MM.1S (cell line): ENCODE results near the gene OBSCN.

Experiments
- DNase-seq: peaks from one replicate; pipeline ENCODE4 v3.0.0-alpha.2; 2015
- H2AFZ ChIP-seq: fragments of 300-600 bp; sonication (generic); 2 replicates; pipeline ENCODE4 v1.6.0; 2016; ENCODE audit warnings: antibody characterized with exemption, low read length
- H3F3A ChIP-seq: fragments of 300-600 bp; sonication (generic); 2 replicates; pipeline ENCODE4 v1.6.1; 2016; ENCODE audit warnings: mild to moderate bottlenecking, antibody characterized with exemption, low read length, moderate library complexity, mixed read lengths; ENCODE audit not compliant: insufficient read depth
- H3K27ac ChIP-seq: fragments of 300-600 bp; sonication (generic); 2 replicates; pipeline ENCODE4 v1.5.1; 2016; ENCODE audit warnings: mild to moderate bottlenecking, low read length
- H3K27me3 ChIP-seq: fragments of 300-600 bp; sonication (generic); replicated peaks from 2 replicates; pipeline ENCODE4 v1.6.0; 2016; ENCODE audit warnings: low read length; ENCODE audit not compliant: insufficient read depth
- H3K36me3 ChIP-seq: fragments of 300-600 bp; sonication (generic); replicated peaks from 2 replicates; pipeline ENCODE4 v1.6.1; 2016; ENCODE audit warnings: mild to moderate bottlenecking, low read length, mixed read lengths; ENCODE audit not compliant: insufficient read depth
- H3K4me1 ChIP-seq: fragments of 300-600 bp; sonication (generic); 2 replicates; pipeline ENCODE4 v1.6.1; 2016; ENCODE audit warnings: low read length, mixed read lengths
- H3K4me2 ChIP-seq: fragments of 300-600 bp; sonication (generic); 2 replicates; pipeline ENCODE4 v1.6.0; 2016; ENCODE audit warnings: low read depth, low read length
- H3K4me3 ChIP-seq: fragments of 300-600 bp; sonication (generic); 2 replicates; pipeline ENCODE4 v1.5.1; 2016; ENCODE audit warnings: low read length, mixed read lengths
- H3K79me2 ChIP-seq: fragments of 300-600 bp; sonication (generic); 2 replicates; pipeline ENCODE4 v1.6.1; 2016; ENCODE audit warnings: mixed run types, low read length, mixed read lengths
- H3K9ac ChIP-seq: fragments of 300-600 bp; sonication (generic); 2 replicates; pipeline ENCODE4 v1.6.1; 2016; ENCODE audit warnings: low read length, mixed read lengths
- H3K9me2 ChIP-seq: fragments of 300-600 bp; sonication (generic); replicated peaks from 2 replicates; pipeline ENCODE4 v1.6.1; 2016; ENCODE audit warnings: mild to moderate bottlenecking, low read length, mixed read lengths; ENCODE audit not compliant: insufficient read depth
- H3K9me3 ChIP-seq: fragments of 300-600 bp; sonication (generic); replicated peaks from 2 replicates; pipeline ENCODE4 v1.6.1; 2016; ENCODE audit warnings: mild to moderate bottlenecking, low read length, mixed read lengths; ENCODE audit not compliant: insufficient read depth
- H4K20me1 ChIP-seq: fragments of 300-600 bp; sonication (generic); 2 replicates; pipeline ENCODE4 v1.6.1; 2016; ENCODE audit warnings: mild to moderate bottlenecking, low read length, moderate library complexity, mixed read lengths; ENCODE audit not compliant: insufficient read depth
- EZH2 ChIP-seq: fragments of 300-600 bp; sonication (generic); optimal IDR thresholded peaks from 2 replicates; pipeline ENCODE3; 2017; ENCODE audit warnings: low read depth, mild to moderate bottlenecking, antibody characterized with exemption, low read length, mixed read lengths
- EZH2phosphoT487 ChIP-seq: fragments of 300-600 bp; sonication (generic); IDR thresholded peaks from 2 replicates; pipeline ENCODE4 v1.6.1; 2018; ENCODE audit warnings: antibody characterized with exemption, low read length
- TF ChIP-seq, protein P1 (sequence below): fragments of 300-600 bp; sonication (generic); IDR thresholded peaks from 2 replicates; pipeline ENCODE4 v1.5.1; 2016; ENCODE audit warnings: antibody characterized with exemption, low read length, mixed read lengths

The OBSCN gene

DNA sequence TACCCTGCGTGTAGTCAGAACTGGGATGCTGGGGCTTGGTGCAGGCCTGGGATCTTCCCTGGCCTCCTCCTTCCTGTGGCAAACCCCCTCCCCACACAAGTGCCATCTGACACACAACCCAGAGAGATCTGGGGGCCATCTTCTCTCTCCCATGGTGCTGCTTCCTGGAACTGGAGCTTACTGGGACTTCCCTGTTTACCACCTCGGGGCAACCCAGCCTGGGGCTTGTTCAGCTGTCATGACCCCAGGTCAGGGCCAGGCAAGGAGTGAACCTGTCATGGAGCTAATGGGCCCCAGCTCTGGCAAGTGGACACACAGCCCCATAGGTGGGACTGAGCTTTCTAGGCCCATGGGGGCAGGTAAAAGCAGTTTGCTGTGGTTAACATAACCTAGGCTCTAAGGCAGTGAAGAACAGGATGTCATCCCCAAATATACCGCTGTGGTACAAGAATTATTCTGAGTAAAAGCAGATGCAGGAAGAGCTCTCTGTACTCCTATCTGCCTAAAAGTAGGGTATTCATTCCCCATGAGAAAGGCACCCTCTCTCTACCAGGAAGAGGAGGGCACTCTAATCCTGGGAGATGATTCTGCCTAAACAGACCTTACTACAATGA lies 196.4 kb downstream of the OBSCN start:
- no peak overlapping the region for H3K4me2 ChIP-seq

DNA sequence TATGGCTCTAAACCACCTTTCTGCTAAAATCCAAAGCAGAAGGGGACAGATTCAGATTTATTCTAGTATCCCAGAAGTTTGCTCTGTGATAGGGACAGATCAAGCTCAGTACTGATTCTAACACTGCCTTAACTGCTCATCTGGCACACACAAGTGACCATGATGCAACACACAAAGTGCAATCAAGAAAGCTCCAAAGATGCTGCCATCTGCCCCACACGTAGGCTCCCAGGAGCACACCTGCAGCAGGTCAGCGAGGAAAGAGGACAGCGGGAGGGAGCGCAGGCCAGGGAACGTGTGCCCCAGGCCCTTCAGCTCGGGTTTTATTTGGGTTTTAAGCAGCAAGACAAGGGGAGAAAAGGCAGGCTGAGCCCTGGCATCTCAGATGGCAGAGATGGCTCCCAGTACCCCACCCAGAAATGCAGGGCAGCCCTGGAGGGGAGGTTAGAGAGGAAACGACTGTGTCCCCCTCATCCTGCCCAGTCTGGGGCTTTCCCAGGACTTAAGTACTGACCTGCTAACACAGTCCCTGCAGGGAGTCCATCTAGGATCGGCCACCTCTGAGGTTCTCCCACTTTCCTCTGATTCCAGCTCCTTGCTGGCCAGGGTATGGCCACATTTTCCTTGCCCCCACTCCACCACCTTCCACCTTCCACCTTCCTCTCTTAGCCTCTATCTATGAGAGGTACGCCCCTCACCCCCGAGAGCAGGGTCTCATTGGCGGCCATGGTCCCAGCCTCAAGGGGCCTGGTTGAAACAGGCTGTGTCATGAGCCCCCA lies 197.5 kb downstream of the OBSCN start:
- TF ChIP-seq EZH2phosphoT487 (no peak), EZH2 (no peak)
- TF ChIP-seq, protein P1, sequence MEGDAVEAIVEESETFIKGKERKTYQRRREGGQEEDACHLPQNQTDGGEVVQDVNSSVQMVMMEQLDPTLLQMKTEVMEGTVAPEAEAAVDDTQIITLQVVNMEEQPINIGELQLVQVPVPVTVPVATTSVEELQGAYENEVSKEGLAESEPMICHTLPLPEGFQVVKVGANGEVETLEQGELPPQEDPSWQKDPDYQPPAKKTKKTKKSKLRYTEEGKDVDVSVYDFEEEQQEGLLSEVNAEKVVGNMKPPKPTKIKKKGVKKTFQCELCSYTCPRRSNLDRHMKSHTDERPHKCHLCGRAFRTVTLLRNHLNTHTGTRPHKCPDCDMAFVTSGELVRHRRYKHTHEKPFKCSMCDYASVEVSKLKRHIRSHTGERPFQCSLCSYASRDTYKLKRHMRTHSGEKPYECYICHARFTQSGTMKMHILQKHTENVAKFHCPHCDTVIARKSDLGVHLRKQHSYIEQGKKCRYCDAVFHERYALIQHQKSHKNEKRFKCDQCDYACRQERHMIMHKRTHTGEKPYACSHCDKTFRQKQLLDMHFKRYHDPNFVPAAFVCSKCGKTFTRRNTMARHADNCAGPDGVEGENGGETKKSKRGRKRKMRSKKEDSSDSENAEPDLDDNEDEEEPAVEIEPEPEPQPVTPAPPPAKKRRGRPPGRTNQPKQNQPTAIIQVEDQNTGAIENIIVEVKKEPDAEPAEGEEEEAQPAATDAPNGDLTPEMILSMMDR, result no peak
- Histone ChIP-seq H3K4me3 (peak overlapping the region; percentile 99), H3K9me2 (no peaks in the 10 kb centered on the region), H3K4me2 (peak overlapping the region; percentile 98), H2AFZ (no peak overlapping the region), H3K36me3 (no peaks in the 10 kb centered on the region), H4K20me1 (no peaks in the 10 kb centered on the region), H3K79me2 (peaks cover 54% of the 10 kb centered on the region), H3K9me3 (no peaks in the 10 kb centered on the region), H3K27me3 (no peaks in the 10 kb centered on the region), H3F3A (no peaks in the 10 kb centered on the region), H3K9ac (peak overlapping the region; percentile 86), H3K4me1 (peaks cover 10% of the 10 kb centered on the region; the same call in 1 of the 2 replicates), H3K27ac (no peak overlapping the region)
- no peak for DNase-seq

More for the DNA sequence above, 196.4 kb downstream of the OBSCN start:
- H3K4me3 ChIP-seq, result no peak overlapping the region
- H3F3A ChIP-seq, result no peaks in the 10 kb centered on the region
- no peaks in the 10 kb centered on the region for H4K20me1 ChIP-seq
- TF ChIP-seq EZH2 (no peak), EZH2phosphoT487 (no peak)
- TF ChIP-seq, protein P1, result no peak
- H3K9ac ChIP-seq, result no peak overlapping the region
- no peak overlapping the region for H3K27ac ChIP-seq
- H3K9me2 ChIP-seq, result no peaks in the 10 kb centered on the region
- peaks cover 10% of the 10 kb centered on the region; the same call in 1 of the 2 replicates for H3K4me1 ChIP-seq
- H3K79me2 ChIP-seq, result peaks cover 54% of the 10 kb centered on the region
- H3K36me3 ChIP-seq, result no peaks in the 10 kb centered on the region
- H2AFZ ChIP-seq, result no peak overlapping the region
- no peak for DNase-seq
- no peaks in the 10 kb centered on the region for H3K27me3 ChIP-seq
- no peaks in the 10 kb centered on the region for H3K9me3 ChIP-seq

DNA sequence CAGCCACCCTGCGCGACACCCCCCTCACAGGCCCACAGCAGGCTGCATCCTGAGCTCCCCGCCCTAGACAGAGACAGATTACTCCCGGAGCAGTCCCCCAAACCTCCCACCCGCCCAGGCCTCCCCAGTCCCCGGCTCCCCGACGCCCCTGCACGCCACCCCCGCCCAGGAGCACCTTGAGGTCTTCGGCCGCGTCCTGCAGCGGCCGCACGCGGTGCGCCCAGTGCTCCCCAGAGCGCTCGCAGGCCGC lies 198.1 kb downstream of the OBSCN start:
- Histone ChIP-seq H3K79me2 (peaks cover 49% of the 10 kb centered on the region), H3K4me3 (peak overlapping the region; percentile 99), H3K9ac (peak overlapping the region; percentile 86), H3K27me3 (no peaks in the 10 kb centered on the region), H3K9me2 (no peaks in the 10 kb centered on the region), H3F3A (no peaks in the 10 kb centered on the region), H3K36me3 (no peaks in the 10 kb centered on the region), H3K9me3 (no peaks in the 10 kb centered on the region), H3K27ac (no peak overlapping the region), H3K4me2 (peak overlapping the region; percentile 98), H2AFZ (peak overlapping the region; percentile 84), H3K4me1 (peaks cover 10% of the 10 kb centered on the region; the same call in 1 of the 2 replicates), H4K20me1 (no peaks in the 10 kb centered on the region)
- no peak for DNase-seq
- TF ChIP-seq EZH2phosphoT487 (no peak), EZH2 (no peak)
- TF ChIP-seq, protein P1, result no peak
